Neural crest cell (in vitro differentiated cells): ENCODE data around the gene CDX1. TPM values are rescaled to one million over a fixed set of nuclear protein-coding genes. Genes with fewer than 3 reads are reported as not detected.

Experiments used
- DNase-seq: peaks from one replicate; pipeline ENCODE4 v3.0.0; 2021; ENCODE audit warnings: low read depth, mixed read lengths, low spot score
- H3K27ac Mint-ChIP-seq: one replicate; pipeline ENCODE4 v1.8.0; 2021; ENCODE audit warnings: mild to moderate bottlenecking, mixed read lengths; ENCODE audit not compliant: unreplicated experiment
- H3K27me3 Mint-ChIP-seq: 2 replicates; pipeline ENCODE4 v1.8.0; 2021; ENCODE audit warnings: low read depth, mild to moderate bottlenecking, mixed read lengths
- H3K36me3 Mint-ChIP-seq: 2 replicates; pipeline ENCODE4 v1.8.0; 2021; ENCODE audit warnings: low read depth, mild to moderate bottlenecking, mixed read lengths
- H3K4me1 Mint-ChIP-seq: 2 replicates; pipeline ENCODE4 v1.8.0; 2021; ENCODE audit warnings: mixed read lengths
- H3K4me3 Mint-ChIP-seq: one replicate; pipeline ENCODE4 v1.8.0; 2021; ENCODE audit warnings: mild to moderate bottlenecking, mixed read lengths
- H3K9me3 Mint-ChIP-seq: 2 replicates; pipeline ENCODE4 v1.8.0; 2021; ENCODE audit warnings: mixed read lengths
- total RNA-seq: library from RNA; stranded (reverse); gene quantifications from 2 replicates; pipeline ENCODE4 v1.2.1, GENCODE V29; 2021
- TF ChIP-seq, protein P1 (sequence below): fragments of 200-600 bp; sonication (generic); conservative IDR thresholded peaks from 2 replicates; pipeline ENCODE4 v1.5.0; 2021; ENCODE audit warnings: antibody characterized with exemption, mild to moderate bottlenecking

The CDX1 gene
- total RNA-seq, 1 donor from 2014 or later: not detected

- no peaks in the 10 kb centered on the region for H3K36me3 Mint-ChIP-seq
- H3K4me3 Mint-ChIP-seq: no peak overlapping the region
- H3K4me1 Mint-ChIP-seq: no peaks in the 10 kb centered on the region
- H3K27ac Mint-ChIP-seq: no peak overlapping the region
- DNase-seq: no peak
- no peaks in the 10 kb centered on the region for H3K27me3 Mint-ChIP-seq
- H3K9me3 Mint-ChIP-seq: no peaks in the 10 kb centered on the region
- TF ChIP-seq, protein P1, sequence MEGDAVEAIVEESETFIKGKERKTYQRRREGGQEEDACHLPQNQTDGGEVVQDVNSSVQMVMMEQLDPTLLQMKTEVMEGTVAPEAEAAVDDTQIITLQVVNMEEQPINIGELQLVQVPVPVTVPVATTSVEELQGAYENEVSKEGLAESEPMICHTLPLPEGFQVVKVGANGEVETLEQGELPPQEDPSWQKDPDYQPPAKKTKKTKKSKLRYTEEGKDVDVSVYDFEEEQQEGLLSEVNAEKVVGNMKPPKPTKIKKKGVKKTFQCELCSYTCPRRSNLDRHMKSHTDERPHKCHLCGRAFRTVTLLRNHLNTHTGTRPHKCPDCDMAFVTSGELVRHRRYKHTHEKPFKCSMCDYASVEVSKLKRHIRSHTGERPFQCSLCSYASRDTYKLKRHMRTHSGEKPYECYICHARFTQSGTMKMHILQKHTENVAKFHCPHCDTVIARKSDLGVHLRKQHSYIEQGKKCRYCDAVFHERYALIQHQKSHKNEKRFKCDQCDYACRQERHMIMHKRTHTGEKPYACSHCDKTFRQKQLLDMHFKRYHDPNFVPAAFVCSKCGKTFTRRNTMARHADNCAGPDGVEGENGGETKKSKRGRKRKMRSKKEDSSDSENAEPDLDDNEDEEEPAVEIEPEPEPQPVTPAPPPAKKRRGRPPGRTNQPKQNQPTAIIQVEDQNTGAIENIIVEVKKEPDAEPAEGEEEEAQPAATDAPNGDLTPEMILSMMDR: no peak
These were observed 45.7 kb upstream of the CDX1 start for GRCh38 chr5:150120617-150121447.

- H3K27ac Mint-ChIP-seq: no peak overlapping the region
- H3K4me1 Mint-ChIP-seq: no peaks in the 10 kb centered on the region
- no peak for DNase-seq
- no peaks in the 10 kb centered on the region for H3K27me3 Mint-ChIP-seq
- TF ChIP-seq, protein P1: no peak
- H3K36me3 Mint-ChIP-seq: no peaks in the 10 kb centered on the region
- H3K9me3 Mint-ChIP-seq: no peaks in the 10 kb centered on the region
- H3K4me3 Mint-ChIP-seq: no peak overlapping the region
These were observed 45.0 kb upstream of the CDX1 start for GRCh38 chr5:150121448-150122157.

DNA sequence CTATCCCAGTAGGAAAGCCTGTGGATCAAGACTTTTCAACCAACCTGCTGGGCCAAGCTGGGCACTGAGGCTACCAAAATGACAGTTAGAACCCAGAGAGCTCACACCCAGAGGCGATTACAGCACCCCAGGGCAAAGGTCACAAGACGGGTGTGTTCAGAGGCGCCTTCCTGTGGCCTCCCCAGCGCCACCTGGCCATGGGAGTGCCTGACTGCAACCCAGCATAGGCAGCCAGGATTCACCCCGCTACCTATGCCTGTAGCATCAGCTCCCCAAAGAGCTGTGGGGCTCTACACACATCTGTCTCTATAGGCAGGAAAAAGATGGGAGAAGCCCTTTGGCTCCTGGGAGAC is 44.4 kb upstream of the CDX1 start:
- Mint-ChIP-seq H3K27me3 (no peaks in the 10 kb centered on the region), H3K4me1 (no peaks in the 10 kb centered on the region), H3K27ac (no peak overlapping the region), H3K36me3 (no peaks in the 10 kb centered on the region), H3K4me3 (no peak overlapping the region), H3K9me3 (no peaks in the 10 kb centered on the region)
- TF ChIP-seq, protein P1: no peak
- no peak for DNase-seq

DNA sequence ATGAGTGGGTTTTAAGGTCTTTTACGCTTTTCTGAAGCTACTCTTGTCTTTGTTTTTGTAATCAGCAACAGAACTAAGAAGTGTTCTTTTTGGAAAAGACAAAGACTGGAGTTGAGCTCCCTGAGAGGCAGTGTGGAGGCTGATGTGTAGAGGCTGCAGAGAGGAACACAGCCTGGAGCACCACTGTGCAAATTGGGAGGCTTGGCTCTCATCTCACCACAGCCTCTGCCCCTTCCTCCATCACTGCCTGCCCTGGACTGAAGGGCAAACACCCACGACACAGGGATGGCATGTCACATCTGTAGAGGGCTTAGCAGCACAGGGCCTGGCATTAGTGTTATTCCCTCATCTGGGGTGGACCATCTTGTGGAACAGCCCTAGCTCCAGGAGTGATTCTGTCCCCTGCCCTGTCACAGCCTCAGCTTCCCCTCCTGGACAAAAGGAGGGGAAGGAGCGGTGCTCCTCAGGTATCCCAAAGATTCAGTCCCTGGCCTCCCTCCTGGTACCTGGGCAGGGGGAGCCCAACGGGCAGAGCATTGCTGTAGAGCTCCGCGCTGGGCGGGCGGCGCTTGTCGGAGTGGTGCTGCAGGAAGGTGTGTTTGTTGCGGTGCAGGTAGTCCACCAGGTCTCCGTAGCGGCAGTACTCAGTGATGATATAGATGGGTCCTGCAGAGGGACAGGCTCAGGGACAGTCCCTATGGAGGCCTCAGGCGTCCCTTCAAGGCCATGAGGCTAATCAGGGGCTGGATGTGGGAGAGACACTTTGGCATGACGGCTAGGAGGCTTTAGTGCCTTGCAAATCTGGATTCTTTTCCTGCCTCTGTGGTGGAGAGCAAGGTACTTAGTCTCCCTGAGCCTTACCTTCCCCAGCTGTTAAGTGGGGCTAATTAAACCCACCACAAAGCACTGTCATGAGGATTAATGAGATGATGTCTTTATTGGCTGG is 43.8 kb upstream of the CDX1 start:
- TF ChIP-seq, protein P1: no peak
- H3K4me3 Mint-ChIP-seq: no peak overlapping the region
- no peaks in the 10 kb centered on the region for H3K36me3 Mint-ChIP-seq

GRCh38 chr5:150123542-150123941 is 43.0 kb upstream of the CDX1 start:
- no peak for DNase-seq
- H3K4me1 Mint-ChIP-seq: no peaks in the 10 kb centered on the region
- no peaks in the 10 kb centered on the region for H3K9me3 Mint-ChIP-seq
- no peak overlapping the region for H3K4me3 Mint-ChIP-seq
- TF ChIP-seq, protein P1: no peak
- no peaks in the 10 kb centered on the region for H3K27me3 Mint-ChIP-seq
- no peak overlapping the region for H3K27ac Mint-ChIP-seq
- H3K36me3 Mint-ChIP-seq: no peaks in the 10 kb centered on the region

More for the DNA sequence above, 43.8 kb upstream of the CDX1 start:
- no peaks in the 10 kb centered on the region for H3K9me3 Mint-ChIP-seq
- H3K27me3 Mint-ChIP-seq: no peaks in the 10 kb centered on the region
- no peaks in the 10 kb centered on the region for H3K4me1 Mint-ChIP-seq
- no peak for DNase-seq
- no peak overlapping the region for H3K27ac Mint-ChIP-seq
